HUES6 (cell line): Measurements from ENCODE around the gene FUT1.

ENCODE experiments used
- H3K27ac ChIP-seq: 2 replicates; pipeline ENCODE4 v1.7.0; 2013; ENCODE audit warnings: low read depth, mild to moderate bottlenecking, low read length, inconsistent platforms
- H3K27me3 ChIP-seq: 2 replicates; pipeline ENCODE4 v1.6.1; 2013; ENCODE audit warnings: low read length; ENCODE audit not compliant: control insufficient read depth, insufficient read depth
- H3K36me3 ChIP-seq: 2 replicates; pipeline ENCODE4 v1.6.1; 2013; ENCODE audit warnings: low read length; ENCODE audit not compliant: control insufficient read depth, insufficient read depth
- H3K4me1 ChIP-seq: 2 replicates; pipeline ENCODE4 v1.6.1; 2013; ENCODE audit warnings: low read length; ENCODE audit not compliant: control insufficient read depth, insufficient read depth
- H3K4me3 ChIP-seq: 2 replicates; pipeline ENCODE4 v1.5.1; 2013; ENCODE audit warnings: low read depth, low read length
- H3K9ac ChIP-seq: one replicate; pipeline ENCODE4 v1.6.1; 2013; ENCODE audit warnings: mild to moderate bottlenecking, low read length
- H3K9me3 ChIP-seq: 2 replicates; pipeline ENCODE4 v1.6.1; 2013; ENCODE audit warnings: low read depth, low read length; ENCODE audit not compliant: control insufficient read depth, insufficient read depth

FUT1 gene

DNA sequence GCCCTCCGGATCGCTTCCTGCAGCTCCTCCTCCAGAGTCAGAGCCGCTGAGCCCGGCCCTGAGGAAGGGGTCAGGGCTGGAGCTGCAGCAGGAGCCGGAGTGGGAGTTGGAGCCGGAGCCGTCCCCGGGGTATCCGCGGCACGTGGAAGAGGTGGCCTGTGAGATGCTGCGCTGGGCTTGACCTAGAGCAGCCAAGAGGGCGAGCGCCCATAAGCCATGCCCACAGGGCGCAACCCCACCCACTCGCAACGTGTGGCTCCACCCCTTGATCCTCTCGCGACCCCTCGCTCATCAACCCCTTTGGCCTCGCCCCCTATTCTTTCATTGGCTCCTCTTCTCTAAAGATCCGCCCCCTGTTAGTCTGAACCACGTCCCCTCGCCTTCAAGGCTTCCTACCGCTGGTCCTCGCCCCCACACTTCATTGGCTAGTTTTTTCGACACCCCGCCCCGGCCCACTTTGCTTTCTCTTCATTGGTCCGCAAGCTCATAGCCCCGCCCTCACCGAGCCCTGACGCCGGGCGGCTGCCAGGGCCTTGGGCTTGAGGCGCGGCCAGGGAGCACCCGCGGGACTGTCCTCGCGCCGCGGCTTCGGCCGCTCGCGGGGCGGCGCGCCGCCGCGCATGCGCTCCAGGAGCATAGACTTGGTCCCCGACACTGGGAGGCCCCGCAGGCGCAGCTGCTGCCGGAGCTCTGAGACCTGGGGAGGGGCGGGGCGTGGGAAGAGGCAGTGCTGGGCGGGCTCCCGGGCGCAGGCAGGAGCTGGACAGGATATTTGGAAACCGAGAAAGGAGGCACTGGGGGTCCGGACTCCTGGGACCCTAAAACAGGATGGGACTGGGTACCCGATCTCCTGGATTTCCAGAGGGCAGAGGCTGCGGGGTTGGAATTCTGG, 38.3 kb downstream of the FUT1 start:
- Histone ChIP-seq H3K36me3 (no peaks in the 10 kb centered on the region), H3K9ac (peak overlapping the region; percentile 57), H3K9me3 (peaks cover 3% of the 10 kb centered on the region), H3K27ac (no peak overlapping the region; the same call in 1 of the 2 replicates), H3K4me1 (peaks cover 34% of the 10 kb centered on the region), H3K4me3 (peak overlapping the region; percentile 88), H3K27me3 (no peaks in the 10 kb centered on the region)

DNA sequence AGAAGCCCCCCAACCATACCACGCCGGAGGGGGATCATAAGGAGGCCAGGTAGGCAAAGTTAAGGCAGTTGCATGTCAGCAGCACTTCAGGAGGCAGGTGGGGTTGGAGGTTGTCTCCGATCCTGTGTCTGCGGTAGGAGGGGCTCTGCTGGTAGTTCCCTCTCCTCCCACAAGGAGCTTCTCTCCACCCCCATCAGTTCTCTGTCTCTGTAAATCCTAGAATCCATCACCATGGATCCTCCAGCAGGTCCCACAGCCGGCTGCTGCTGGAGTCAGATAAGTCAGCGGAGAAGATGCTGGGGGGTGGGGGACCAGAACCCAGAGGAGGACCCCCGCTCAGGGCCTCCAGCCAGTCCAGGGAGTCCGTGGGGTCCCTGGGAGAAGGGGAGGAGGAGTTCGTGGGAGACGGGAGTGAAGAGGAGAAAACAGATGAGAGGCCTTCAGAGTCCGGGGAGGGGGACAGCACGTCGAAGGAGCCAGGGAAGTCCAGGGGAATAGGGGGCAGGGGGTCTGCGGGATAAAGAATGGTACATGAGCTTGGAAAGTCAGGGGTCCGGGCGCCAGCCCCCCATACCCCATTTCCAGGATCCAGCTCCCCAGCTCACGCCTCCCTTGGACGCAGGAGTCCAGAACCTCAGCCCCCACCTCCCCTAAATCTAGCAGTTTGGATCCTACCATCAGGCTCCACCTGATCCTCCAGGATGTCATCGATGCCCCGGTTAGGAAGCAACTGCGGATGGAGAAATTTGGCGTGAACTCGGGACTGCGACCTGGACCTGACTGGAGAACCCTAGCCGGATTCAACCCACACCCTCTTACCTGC, 39.2 kb downstream of the FUT1 start:
- peak overlapping the region; percentile 57 for H3K9ac ChIP-seq
- no peak overlapping the region for H3K27ac ChIP-seq
- H3K4me1 ChIP-seq: peaks cover 30% of the 10 kb centered on the region
- no peaks in the 10 kb centered on the region for H3K36me3 ChIP-seq
- peaks cover 3% of the 10 kb centered on the region for H3K9me3 ChIP-seq
- peak overlapping the region; percentile 88 for H3K4me3 ChIP-seq
- H3K27me3 ChIP-seq: no peaks in the 10 kb centered on the region

DNA sequence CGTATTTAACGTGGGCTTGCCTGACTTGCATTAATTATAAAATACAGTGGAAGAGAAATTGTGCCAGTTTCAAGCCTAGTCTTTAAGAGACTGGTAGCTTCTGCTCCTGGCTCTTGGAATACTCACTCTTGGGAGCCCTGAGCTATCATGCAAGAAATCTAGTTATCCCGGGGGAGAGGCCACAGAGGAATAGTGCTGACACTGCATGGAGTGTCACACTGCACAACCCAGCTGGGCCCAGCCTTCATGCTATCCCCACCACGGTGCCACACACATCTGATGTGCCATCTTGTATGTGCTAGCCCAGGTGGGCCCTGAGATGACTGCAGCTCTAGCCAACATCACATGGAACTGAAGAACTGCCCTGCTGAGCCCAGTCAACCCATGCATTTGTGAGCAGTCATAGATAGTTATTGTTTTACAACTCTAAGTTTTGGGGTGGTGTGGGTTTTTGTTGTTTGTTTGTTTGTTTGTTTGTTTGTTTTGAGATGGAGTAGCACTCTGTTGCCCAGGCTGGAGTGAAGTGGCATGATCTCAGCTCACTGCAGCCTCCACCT, 41.3 kb downstream of the FUT1 start:
- Histone ChIP-seq H3K27ac (no peak overlapping the region), H3K9me3 (peaks cover 3% of the 10 kb centered on the region), H3K4me3 (no peak overlapping the region), H3K36me3 (no peaks in the 10 kb centered on the region), H3K9ac (no peak overlapping the region), H3K27me3 (no peaks in the 10 kb centered on the region), H3K4me1 (peaks cover 22% of the 10 kb centered on the region)

DNA sequence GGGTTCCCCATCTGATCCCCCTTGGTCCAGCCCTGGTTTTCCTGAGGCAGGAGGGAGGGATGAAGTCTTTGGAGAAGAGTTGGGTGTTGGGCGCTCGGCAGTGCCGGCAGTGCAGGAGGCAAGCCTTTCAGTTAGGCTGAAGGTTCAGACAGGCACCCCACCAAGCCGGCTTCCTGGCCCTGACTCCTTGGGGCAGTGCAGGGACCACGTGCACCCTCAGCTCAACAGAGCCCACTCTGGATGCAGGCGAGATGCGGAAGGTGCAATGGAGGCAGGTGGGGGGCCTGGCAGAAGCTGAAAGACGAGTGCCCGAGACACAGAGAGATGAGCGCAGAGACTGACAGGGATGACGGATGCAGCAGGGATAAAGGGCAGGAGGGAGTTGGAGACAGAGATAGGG, 44.0 kb downstream of the FUT1 start:
- Histone ChIP-seq H3K4me1 (peaks cover 9% of the 10 kb centered on the region), H3K4me3 (no peak overlapping the region), H3K27ac (no peak overlapping the region), H3K9ac (no peak overlapping the region), H3K36me3 (peaks cover 8% of the 10 kb centered on the region), H3K9me3 (peaks cover 3% of the 10 kb centered on the region), H3K27me3 (no peaks in the 10 kb centered on the region)

DNA sequence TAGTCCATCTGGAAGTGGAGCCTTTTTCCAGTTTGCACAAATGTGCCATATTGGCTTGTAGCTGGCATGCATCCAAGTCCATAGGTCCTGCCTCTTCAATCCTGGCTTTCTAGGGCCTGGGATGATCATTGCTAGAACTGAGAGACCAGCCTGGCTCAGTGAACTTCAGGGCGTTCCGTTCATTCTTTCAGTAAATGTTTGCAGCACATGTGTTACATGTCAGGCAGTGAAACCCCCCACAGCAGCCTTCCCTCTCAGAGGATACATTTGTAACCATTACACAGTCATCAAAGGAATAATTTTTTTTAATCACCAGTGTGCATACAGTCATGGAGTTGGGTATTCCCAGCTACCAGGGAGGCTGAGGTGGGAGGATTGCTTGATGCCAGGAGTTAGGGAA, 47.0 kb downstream of the FUT1 start:
- Histone ChIP-seq H3K9me3 (no peaks in the 10 kb centered on the region), H3K36me3 (peaks cover 14% of the 10 kb centered on the region), H3K4me1 (peaks cover 5% of the 10 kb centered on the region; the same call in 1 of the 2 replicates), H3K27ac (no peak overlapping the region), H3K9ac (no peak overlapping the region), H3K4me3 (no peak overlapping the region), H3K27me3 (no peaks in the 10 kb centered on the region)

DNA sequence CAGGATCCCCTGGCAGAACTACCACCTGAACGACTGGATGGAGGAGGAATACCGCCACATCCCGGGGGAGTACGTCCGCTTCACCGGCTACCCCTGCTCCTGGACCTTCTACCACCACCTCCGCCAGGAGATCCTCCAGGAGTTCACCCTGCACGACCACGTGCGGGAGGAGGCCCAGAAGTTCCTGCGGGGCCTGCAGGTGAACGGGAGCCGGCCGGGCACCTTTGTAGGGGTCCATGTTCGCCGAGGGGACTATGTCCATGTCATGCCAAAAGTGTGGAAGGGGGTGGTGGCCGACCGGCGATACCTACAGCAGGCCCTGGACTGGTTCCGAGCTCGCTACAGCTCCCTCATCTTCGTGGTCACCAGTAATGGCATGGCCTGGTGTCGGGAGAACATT, 49.1 kb downstream of the FUT1 start:
- H3K27me3 ChIP-seq: no peaks in the 10 kb centered on the region
- peaks cover 1% of the 10 kb centered on the region for H3K4me1 ChIP-seq
- no peak overlapping the region for H3K4me3 ChIP-seq
- H3K27ac ChIP-seq: no peak overlapping the region
- H3K9me3 ChIP-seq: no peaks in the 10 kb centered on the region
- H3K9ac ChIP-seq: no peak overlapping the region
- H3K36me3 ChIP-seq: peaks cover 14% of the 10 kb centered on the region

DNA sequence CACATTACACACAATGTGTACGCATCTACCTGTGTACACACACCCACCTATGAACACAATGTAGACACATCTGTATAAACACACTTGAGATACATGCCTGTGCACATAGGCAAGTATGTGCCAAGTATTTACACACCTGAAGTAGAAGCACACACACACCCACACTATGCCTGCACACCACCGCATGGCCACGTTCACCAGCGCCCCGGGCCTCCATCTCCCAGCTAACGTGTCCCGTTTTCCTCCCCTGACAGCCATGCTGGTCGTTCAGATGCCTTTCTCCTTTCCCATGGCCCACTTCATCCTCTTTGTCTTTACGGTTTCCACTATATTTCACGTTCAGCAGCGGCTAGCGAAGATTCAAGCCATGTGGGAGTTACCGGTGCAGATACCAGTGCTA, 49.7 kb downstream of the FUT1 start:
- no peaks in the 10 kb centered on the region for H3K27me3 ChIP-seq
- H3K4me1 ChIP-seq: peaks cover 5% of the 10 kb centered on the region; the same call in 1 of the 2 replicates
- H3K36me3 ChIP-seq: peaks cover 14% of the 10 kb centered on the region
- H3K9me3 ChIP-seq: no peaks in the 10 kb centered on the region
- H3K9ac ChIP-seq: no peak overlapping the region
- no peak overlapping the region for H3K27ac ChIP-seq
- no peak overlapping the region for H3K4me3 ChIP-seq

DNA sequence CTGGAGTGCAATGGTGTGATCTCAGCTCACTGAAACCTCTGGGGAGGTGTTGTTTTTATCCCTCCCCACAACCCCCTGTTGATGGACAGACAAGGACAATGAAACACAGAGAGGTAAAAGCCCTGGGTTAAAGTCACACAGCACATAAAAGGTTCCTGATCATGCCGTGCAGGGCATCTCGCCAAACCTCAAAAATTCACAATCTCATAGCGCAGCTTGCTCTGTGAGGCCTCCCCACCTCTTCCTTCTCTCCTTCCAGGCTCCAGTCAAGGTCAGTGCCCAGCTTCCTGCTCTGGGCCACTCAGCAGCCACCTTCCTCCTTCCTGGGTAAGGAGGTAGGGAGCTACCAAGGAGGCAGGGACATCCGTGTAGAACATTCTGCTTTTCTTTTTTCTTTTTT, 54.4 kb downstream of the FUT1 start:
- peaks cover 6% of the 10 kb centered on the region; the same call in 1 of the 2 replicates for H3K27me3 ChIP-seq
- no peak overlapping the region for H3K9ac ChIP-seq
- no peak overlapping the region for H3K4me3 ChIP-seq
- H3K4me1 ChIP-seq: peaks cover 5% of the 10 kb centered on the region; the same call in 1 of the 2 replicates
- no peak overlapping the region for H3K27ac ChIP-seq
- H3K36me3 ChIP-seq: peaks cover 6% of the 10 kb centered on the region; the same call in 1 of the 2 replicates
- H3K9me3 ChIP-seq: no peaks in the 10 kb centered on the region
